HepG2 (cell line): ENCODE results near the gene HES1. TPM values are rescaled to one million over a fixed set of nuclear protein-coding genes. Genes with fewer than 3 reads are reported as not detected.
A peak's percentile ranks its signal among the peaks of the same experiment; 100 is the strongest.

Experiments used
- ARHGAP35 ChIP-seq: sonication (generic); formaldehyde crosslinking; IDR thresholded peaks from 2 replicates; pipeline ENCODE4 v1.9.0; 2022; ENCODE audit warnings: mild to moderate bottlenecking, inconsistent platforms, moderate library complexity, missing genetic modification reagents, borderline replicate concordance
- CHD2 ChIP-seq: IDR thresholded peaks from 2 replicates; pipeline ENCODE4 v1.6.1; 2011; ENCODE audit warnings: low read depth, low read length, improper control_type of control experiment
- HMGA1 ChIP-seq: sonication (generic); formaldehyde crosslinking; conservative IDR thresholded peaks from 2 replicates; pipeline ENCODE4 v1.4.0; 2020; ENCODE audit warnings: missing genetic modification reagents
- HOXA3 ChIP-seq: sonication (generic); formaldehyde crosslinking; IDR thresholded peaks from 2 replicates; pipeline ENCODE4 v1.5.0; 2020; ENCODE audit warnings: missing genetic modification reagents
- RARA ChIP-seq: IDR thresholded peaks from 2 replicates; pipeline ENCODE4 v1.6.1; 2016; ENCODE audit warnings: missing genetic modification reagents, missing compliant biosample characterization
- RORA ChIP-seq: sonication (generic); formaldehyde crosslinking; IDR thresholded peaks from 2 replicates; pipeline ENCODE4 v1.5.0; 2020; ENCODE audit warnings: mild to moderate bottlenecking, missing genetic modification reagents, moderate library complexity
- SRSF9 ChIP-seq: fragments of 200-400 bp; formaldehyde crosslinking; IDR thresholded peaks from 2 replicates; pipeline ENCODE4 v1.6.1; 2018; ENCODE audit warnings: borderline replicate concordance, mild to moderate bottlenecking, low read depth, low read length; ENCODE audit not compliant: insufficient read depth, poor library complexity, severe bottlenecking
- STAT5B ChIP-seq: sonication (generic); formaldehyde crosslinking; IDR thresholded peaks from 2 replicates; pipeline ENCODE4 v1.4.0; 2020; ENCODE audit warnings: missing genetic modification reagents
- TBX2 ChIP-seq: sonication (generic); formaldehyde crosslinking; IDR thresholded peaks from 2 replicates; pipeline ENCODE4 v1.5.0; 2020; ENCODE audit warnings: missing genetic modification reagents, mild to moderate bottlenecking, borderline replicate concordance
- TOE1 ChIP-seq: sonication (generic); formaldehyde crosslinking; IDR thresholded peaks from 2 replicates; pipeline ENCODE4 v1.4.0; 2020; ENCODE audit warnings: mild to moderate bottlenecking, missing genetic modification reagents
- ZBTB3 ChIP-seq: sonication (generic); formaldehyde crosslinking; IDR thresholded peaks from 2 replicates; pipeline ENCODE4 v1.4.0; 2020; ENCODE audit warnings: low read depth, mild to moderate bottlenecking, moderate library complexity, missing genetic modification reagents, borderline replicate concordance
- ZFP41 ChIP-seq: sonication (generic); formaldehyde crosslinking; IDR thresholded peaks from 2 replicates; pipeline ENCODE4 v1.4.0; 2020; ENCODE audit warnings: mild to moderate bottlenecking, missing genetic modification reagents, borderline replicate concordance
- ZMYM2 ChIP-seq: sonication (generic); formaldehyde crosslinking; IDR thresholded peaks from 2 replicates; pipeline ENCODE4 v1.8.0; 2022; ENCODE audit warnings: mild to moderate bottlenecking, missing genetic modification reagents
- ZNF337 ChIP-seq: sonication (generic); formaldehyde crosslinking; IDR thresholded peaks from 2 replicates; pipeline ENCODE4 v1.5.1; 2020; ENCODE audit warnings: missing genetic modification reagents, low read depth, mild to moderate bottlenecking, borderline replicate concordance
- ZNF367 ChIP-seq: sonication (generic); formaldehyde crosslinking; IDR thresholded peaks from 2 replicates; pipeline ENCODE4 v1.4.0; 2020; ENCODE audit warnings: missing genetic modification reagents, borderline replicate concordance
- ZNF550 ChIP-seq: sonication (generic); formaldehyde crosslinking; IDR thresholded peaks from 2 replicates; pipeline ENCODE4 v1.4.0; 2020; ENCODE audit warnings: mild to moderate bottlenecking, missing genetic modification reagents, borderline replicate concordance
- ZNF709 ChIP-seq: sonication (generic); formaldehyde crosslinking; IDR thresholded peaks from 2 replicates; pipeline ENCODE4 v1.5.0; 2020; ENCODE audit warnings: mild to moderate bottlenecking, missing genetic modification reagents
- ZNF790 ChIP-seq: sonication (generic); formaldehyde crosslinking; IDR thresholded peaks from 2 replicates; pipeline ENCODE4 v1.8.0; 2022; ENCODE audit warnings: missing genetic modification reagents, mild to moderate bottlenecking, borderline replicate concordance
- ZSCAN25 ChIP-seq: sonication (generic); formaldehyde crosslinking; IDR thresholded peaks from 2 replicates; pipeline ENCODE4 v1.8.0; 2022; ENCODE audit warnings: mild to moderate bottlenecking, missing genetic modification reagents
- polyA plus RNA-seq, 8 experiments: library from polyadenylated mRNA; depleted of rRNA in 3 of 8; stranded (reverse) in 7 of 8; unstranded in 1 of 8; fragments of >200 nt; fragmentation: Illumina TruSeq in 4 of 8; extraction: Trizol in 4 of 8; gene quantifications; 2 replicates each; pipeline versions ENCODE4 v1.2.1 to v1.2.3, GENCODE V29; 2011 to 2016; ENCODE audit warnings: low read depth in 4 of 8, missing spikeins in 1 of 8, mixed read lengths in 1 of 8; ENCODE audit not compliant: insufficient read depth in 1 of 8
- total RNA-seq, 5 experiments: library from RNA; depleted of rRNA; stranded (reverse); fragments of >200 nt; fragmentation: Illumina TruSeq; extraction: Trizol; gene quantifications; 2 replicates each; pipeline ENCODE4 v1.2.3, GENCODE V29; 2016; ENCODE audit warnings: low read depth in 1 of 5
- TF ChIP-seq, protein P1 (sequence below): sonication (generic); IDR thresholded peaks from 2 replicates; pipeline ENCODE4 v1.6.1; 2016; ENCODE audit warnings: low read depth, borderline replicate concordance
- TF ChIP-seq, protein P2 (sequence below), 2 experiments: sonication (generic) in 1 of 2; formaldehyde crosslinking in 1 of 2; IDR thresholded peaks; 2 replicates each; pipeline versions ENCODE4 v1.4.0 to v1.6.1; 2018 to 2020; ENCODE audit warnings: missing genetic modification reagents in 2 of 2, borderline replicate concordance in 1 of 2, low read depth in 1 of 2, mild to moderate bottlenecking in 1 of 2, missing biosample characterization in 1 of 2
- TF ChIP-seq, protein P3 (sequence below): IDR thresholded peaks from 2 replicates; pipeline ENCODE4 v1.6.1; 2018; ENCODE audit warnings: missing genetic modification reagents, mild to moderate bottlenecking, missing compliant biosample characterization
- TF ChIP-seq, protein P4 (sequence below): sonication (generic); formaldehyde crosslinking; IDR thresholded peaks from 2 replicates; pipeline ENCODE4 v1.4.0; 2020; ENCODE audit warnings: missing genetic modification reagents

Gene HES1
- total and polyA plus RNA-seq, 2 of the 13 experiments (the other 11 are each of a cell fraction or from before 2014, with no cell fraction given) = 15.4 to 19.8 TPM

DNA sequence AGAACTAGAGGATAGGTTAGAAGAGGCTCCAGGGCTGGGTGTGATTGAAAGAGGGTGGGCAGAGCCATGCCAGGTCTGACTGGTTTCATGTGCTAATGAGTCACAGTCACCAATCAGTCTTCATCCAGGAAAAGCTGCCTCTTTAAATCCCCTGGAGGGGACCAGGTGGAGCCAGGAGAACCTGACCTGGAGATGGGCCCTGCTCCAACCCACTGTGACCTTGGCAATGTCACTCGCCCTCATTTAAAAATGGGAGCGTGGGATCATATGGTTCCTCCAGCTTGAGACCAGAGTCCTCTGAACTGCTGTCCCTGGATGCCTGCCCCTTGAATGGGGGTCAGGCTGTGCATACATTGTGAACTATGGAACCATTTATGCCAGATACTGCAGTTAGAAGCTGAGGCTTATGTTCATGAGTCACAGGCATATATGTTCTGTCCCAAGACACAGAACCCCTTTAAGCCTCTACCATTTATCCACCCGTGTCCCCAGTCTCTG lies 23.0 kb downstream of the HES1 start (continued):
- TF ChIP-seq ZFP41 (no peak), ZBTB3 (CRISPR knock-in tag) (no peak), RORA (CRISPR knock-in tag) (no peak), ZSCAN25 (CRISPR knock-in tag) (no peak), ZNF709 (CRISPR knock-in tag) (no peak), SRSF9 (no peak), ZNF790 (CRISPR knock-in tag) (no peak), ZNF337 (CRISPR knock-in tag) (no peak), HMGA1 (CRISPR knock-in tag) (no peak), RARA (peak; percentile 65), ZNF367 (no peak), ZNF550 (CRISPR knock-in tag) (no peak), TOE1 (CRISPR knock-in tag) (no peak), STAT5B (no peak), ZMYM2 (CRISPR knock-in tag) (0 out of 2 replicates have a peak, but pooled peaks have one; percentile 29), HOXA3 (CRISPR knock-in tag) (no peak), TBX2 (no peak), CHD2 (no peak), ARHGAP35 (CRISPR knock-in tag) (no peak)
- TF ChIP-seq, protein P1, sequence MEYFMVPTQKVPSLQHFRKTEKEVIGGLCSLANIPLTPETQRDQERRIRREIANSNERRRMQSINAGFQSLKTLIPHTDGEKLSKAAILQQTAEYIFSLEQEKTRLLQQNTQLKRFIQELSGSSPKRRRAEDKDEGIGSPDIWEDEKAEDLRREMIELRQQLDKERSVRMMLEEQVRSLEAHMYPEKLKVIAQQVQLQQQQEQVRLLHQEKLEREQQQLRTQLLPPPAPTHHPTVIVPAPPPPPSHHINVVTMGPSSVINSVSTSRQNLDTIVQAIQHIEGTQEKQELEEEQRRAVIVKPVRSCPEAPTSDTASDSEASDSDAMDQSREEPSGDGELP = peak; percentile 40; the same call in 1 of the 2 replicates
- TF ChIP-seq, protein P2, sequence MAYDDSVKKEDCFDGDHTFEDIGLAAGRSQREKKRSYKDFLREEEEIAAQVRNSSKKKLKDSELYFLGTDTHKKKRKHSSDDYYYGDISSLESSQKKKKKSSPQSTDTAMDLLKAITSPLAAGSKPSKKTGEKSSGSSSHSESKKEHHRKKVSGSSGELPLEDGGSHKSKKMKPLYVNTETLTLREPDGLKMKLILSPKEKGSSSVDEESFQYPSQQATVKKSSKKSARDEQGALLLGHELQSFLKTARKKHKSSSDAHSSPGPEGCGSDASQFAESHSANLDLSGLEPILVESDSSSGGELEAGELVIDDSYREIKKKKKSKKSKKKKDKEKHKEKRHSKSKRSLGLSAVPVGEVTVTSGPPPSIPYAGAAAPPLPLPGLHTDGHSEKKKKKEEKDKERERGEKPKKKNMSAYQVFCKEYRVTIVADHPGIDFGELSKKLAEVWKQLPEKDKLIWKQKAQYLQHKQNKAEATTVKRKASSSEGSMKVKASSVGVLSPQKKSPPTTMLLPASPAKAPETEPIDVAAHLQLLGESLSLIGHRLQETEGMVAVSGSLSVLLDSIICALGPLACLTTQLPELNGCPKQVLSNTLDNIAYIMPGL (CRISPR knock-in tag; IDR thresholded peaks at IDR 0.05; ENCODE audit: borderline replicate concordance in 1 of 2, low read depth in 1 of 2) = no peak
- TF ChIP-seq, protein P3, sequence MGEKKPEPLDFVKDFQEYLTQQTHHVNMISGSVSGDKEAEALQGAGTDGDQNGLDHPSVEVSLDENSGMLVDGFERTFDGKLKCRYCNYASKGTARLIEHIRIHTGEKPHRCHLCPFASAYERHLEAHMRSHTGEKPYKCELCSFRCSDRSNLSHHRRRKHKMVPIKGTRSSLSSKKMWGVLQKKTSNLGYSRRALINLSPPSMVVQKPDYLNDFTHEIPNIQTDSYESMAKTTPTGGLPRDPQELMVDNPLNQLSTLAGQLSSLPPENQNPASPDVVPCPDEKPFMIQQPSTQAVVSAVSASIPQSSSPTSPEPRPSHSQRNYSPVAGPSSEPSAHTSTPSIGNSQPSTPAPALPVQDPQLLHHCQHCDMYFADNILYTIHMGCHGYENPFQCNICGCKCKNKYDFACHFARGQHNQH = peak; percentile 33; the same call in 1 of the 2 replicates
- TF ChIP-seq, protein P4, sequence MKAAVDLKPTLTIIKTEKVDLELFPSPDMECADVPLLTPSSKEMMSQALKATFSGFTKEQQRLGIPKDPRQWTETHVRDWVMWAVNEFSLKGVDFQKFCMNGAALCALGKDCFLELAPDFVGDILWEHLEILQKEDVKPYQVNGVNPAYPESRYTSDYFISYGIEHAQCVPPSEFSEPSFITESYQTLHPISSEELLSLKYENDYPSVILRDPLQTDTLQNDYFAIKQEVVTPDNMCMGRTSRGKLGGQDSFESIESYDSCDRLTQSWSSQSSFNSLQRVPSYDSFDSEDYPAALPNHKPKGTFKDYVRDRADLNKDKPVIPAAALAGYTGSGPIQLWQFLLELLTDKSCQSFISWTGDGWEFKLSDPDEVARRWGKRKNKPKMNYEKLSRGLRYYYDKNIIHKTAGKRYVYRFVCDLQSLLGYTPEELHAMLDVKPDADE (CRISPR knock-in tag) = no peak
